ENCODE results near the gene PACSIN2.
"Not testable (repeated sequence)": the region's sequence is repeated elsewhere in the genome, so short reads cannot be mapped to it uniquely, and the experiment has no call there.

Gene PACSIN2

DNA sequence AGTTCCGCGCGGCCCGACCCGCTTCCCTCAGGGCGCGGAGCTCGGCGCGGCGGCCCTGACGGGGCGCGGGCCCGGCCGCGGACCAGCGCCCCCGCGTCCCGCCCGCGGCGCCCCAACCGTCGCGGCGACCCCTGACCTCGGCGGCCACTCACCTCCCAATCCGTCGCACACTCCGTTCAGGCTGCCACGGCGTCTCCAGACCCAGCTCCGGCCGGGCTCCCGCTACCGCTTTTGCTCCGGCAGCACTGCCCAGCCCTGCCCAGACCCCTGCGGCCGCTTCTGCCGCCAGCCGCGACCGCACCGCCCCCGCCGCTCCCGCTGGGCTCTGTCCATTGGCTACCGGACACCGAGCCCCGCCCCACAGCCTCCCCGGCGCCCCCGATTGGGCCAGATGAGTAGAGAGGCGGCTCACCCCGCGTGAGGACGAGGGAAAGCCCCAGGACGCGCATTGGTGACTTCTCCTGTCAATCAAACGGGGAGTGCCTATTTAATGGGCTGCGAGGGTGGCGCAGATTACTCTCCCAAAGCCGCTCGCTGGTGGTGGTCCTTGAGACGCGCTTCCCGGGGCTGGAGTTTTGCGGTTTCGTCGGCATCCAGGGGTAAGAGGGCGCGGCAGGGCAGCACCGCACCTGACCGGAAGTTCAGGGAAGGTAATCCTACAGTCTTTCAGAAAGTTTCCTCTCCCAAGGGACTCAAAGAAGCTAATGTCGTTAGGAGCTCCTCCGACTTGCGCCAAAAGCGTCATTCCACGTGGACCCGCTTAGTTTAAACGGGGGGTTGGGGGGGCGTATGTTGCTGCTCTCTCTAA is at the start of gene PACSIN2:
Gene PACSIN2, minus strand, starts transcription at position 281 of the 808 bp plus-strand sequence. CDS start 103,069 bp downstream, outside the sequence.
- DNase-seq = peak; percentile 97

DNA sequence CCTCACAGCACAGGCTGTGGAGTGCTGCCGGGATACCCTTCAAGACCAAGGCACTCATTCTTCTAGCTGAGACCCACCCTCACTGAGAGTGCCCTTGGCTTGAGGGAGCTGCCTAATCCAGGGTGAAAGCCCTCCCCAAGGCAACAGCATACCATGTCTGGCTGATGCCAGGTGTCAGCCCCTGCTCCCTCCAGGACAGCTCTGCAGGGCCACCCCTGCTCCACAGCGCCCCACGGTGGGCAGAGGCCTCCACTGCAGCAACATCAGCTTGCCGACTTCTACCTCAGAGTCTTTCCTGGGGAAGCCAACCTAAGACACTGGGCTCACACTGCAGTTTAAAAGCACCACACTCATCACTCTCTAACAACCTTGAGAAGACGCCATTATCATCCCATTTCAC is 45.2 kb upstream of the PACSIN2 start:
- no peak for DNase-seq

DNA sequence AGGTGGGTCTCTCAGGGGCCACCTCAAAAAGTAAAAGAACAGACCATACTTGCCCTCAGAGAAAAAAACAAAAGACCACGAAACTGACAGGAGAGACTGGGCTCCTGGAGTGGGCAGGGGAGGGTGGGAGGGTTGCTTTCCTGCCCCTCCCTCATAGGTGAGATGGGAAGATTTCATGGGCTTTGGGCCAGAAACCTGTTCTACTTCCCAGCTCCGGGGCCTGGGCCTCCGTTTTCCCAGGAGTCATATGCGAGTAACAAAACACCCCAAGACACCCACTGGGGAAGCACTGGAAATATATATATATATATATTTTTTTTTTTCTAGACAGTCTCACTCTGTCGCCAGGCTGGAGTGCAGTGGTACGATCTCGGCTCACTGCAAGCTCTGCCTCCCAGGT is 42.7 kb upstream of the PACSIN2 start:
- no peak for DNase-seq

DNA sequence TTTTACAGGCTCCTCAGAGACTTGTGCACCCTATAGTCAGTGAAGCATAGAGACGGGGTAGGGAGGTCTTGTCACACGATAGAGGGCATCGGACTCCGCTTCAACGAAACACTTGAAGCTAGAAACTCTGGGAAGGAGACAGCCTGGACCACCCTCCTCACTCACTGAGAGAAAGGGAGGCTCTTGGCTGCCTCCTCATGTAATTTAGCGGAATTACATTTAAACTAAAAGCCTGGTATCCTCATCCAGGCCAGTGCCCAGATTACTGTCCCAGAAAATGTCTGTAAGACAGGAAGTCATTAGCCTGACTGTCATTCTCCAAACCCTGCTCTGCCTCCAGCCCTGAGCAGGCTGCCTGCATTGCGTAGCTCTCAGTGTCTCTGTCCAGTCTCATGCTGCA is 38.2 kb upstream of the PACSIN2 start:
- no peak for DNase-seq

GRCh38 chr22:43050995-43051394 is 36.0 kb upstream of the PACSIN2 start:
- no peak for DNase-seq

DNA sequence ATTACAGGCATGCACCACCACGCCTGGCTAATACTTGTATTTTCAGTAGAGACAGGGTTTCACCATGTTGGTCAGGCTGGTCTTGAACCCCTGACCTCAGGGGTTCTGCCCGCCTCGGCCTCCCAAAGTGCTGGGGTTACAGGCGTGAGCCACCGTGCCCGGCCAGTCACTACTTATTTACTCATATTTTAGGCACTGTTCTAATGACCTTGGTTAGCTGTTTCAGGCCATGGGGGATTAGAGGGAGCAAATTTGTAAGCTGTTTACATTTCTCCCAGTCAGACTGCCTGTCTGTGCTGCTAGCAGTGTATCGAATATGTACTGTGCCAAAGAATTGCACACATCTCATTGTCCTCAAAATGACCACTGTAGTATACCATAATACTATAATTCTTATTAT is 32.7 kb upstream of the PACSIN2 start:
- DNase-seq = no peak

DNA sequence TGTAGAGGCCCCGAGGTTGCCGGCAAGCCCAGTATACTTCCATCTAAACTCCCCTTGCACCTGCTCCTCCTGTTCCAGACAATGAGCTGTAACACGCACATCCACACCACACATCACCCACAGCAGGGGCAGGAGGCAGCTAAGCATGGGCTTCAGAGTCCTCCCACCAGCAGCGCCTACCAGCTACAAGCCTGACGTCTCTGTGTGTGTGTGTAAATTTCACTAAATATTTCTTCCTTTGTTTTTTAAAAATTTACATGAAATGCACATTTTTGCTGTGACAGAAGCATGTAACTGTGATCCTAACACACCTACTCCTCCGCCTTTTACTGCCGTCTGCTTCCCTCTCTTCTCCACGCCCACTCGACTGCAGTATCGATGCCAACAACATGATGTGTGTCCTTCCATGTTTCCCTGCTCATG is 29.4 kb upstream of the PACSIN2 start:
- no peak for DNase-seq

- no peak for DNase-seq
Observed at GRCh38 chr22:43042101-43042780, 27.3 kb upstream of the PACSIN2 start.

DNA sequence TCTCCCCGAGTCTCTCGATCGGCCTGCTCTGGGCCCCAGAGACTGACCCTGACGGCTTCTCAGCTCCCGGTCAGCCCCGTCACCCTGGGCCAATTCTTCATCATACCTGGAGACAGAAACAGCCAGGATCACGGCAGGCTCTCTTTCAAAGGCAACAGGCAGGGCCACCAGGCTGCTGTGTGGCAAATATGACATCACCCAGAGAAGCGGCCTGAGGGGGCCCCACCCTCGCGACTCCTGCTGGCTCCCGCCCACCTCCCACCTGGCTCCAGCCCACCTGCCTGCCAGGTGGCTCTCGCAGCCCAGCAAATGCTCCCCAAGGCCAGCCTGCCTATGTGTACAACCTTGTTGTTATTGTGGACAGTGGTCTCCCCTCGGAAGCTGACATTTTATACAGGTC is 24.9 kb upstream of the PACSIN2 start:
- DNase-seq = no peak

DNA sequence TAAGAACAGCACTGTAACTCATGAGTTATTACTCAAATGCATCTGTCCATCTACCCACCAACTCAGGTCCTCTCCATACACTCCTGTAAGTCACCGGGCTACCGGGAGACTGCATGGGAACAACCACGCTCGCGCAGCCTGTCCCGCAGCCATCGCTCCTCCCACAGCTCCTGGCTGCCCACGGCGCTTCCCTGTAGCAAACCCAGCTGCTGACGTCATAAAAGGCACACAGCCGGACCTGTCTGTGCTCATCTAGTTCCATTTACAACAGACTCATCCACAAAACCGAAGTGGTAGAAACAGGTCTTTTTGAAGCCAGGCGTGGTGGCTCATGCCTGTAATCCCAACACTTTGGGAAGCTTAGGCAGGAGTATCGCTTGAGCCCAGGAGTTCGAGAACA is 23.4 kb upstream of the PACSIN2 start:
- no peak for DNase-seq

DNA sequence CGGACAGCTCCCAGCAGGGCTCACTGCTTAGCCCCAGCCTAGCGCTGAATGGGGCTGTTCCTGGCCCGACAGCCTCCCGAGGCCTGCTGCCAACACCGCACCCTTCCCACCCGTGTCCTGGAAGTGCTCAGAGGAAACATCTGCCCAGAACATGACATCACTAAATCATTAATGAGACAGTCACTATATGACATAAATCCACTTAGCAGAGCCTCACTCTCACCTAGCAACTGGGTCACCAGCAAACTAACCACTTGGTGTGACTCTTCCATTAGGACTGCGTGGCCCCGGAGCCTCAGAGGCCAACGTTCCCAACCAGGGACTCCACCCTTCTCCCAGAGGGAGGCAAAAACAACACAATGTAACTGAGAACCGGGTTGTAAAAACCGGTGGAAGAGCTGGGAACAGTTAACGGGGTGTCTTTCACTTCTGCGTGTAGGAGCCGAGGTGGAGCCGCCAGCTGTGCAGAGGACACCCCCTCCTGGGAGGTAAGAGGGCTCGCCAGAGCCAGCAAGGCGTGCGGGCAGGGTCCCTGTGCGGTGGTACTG is 21.4 kb upstream of the PACSIN2 start:
- DNase-seq = no peak

DNA sequence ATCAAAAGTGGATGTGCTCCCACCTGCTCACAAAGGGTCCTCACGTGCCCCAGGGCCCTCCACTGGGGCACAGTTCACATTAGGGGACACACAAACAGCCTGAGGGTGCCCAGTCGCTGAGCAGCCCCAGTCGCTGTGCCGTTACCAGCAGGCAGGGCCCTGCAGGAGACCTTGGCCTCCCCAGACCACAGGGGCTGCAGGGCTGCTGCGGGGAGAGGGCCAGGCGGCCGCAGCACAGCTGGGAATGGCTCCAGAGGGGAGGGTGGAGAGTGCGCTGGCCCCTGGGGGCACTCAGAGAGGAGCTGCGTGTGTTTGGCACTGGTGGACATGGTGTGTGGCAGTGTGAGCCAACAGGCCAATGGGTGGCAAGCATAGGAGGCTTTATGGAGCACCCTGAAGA is 20.3 kb upstream of the PACSIN2 start:
- no peak for DNase-seq

GRCh38 chr22:43031617-43032016 is 16.7 kb upstream of the PACSIN2 start:
- DNase-seq = no peak

DNA sequence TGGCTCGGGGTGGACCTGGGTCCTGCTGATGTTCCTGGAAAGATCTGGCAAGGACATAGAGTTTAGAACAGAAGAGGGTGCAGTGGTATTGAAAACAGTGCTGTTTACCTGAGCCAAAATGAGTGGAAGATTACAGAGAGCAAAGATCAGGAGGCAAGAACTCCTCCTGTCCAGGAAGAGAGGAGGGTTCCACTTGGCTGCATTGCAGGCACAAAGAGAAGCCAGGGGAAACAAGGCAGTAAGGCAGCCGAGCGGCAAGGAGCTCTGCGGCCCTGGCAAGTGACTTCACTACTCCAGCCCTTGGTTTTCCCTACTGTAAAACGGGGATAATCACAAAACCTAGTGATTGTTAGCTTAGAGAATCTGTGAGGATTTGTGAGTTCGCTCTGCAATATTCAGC is 3.7 kb upstream of the PACSIN2 start:
- no peak for DNase-seq

GRCh38 chr22:43017525-43018460 is 2.8 kb upstream of the PACSIN2 start:
- no peak for DNase-seq

DNA sequence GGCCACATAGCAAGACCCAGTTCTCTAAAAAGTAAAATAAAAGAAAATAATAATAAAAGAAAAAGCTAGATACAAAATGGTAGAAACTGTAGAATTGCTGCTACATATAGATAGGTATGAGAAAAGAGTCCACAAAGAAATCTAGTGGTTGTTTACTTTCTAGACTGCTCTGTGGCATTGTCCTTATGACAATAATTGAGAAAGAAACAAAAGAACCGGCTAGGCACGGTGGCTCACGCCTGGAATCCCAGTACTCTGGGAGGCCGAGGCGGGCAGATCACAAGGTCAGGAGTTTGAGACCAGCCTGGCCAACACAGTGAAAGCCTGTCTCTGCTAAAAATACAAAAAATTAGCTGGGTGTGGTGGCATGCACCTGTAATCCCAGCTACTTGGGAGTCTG is 1.2 kb upstream of the PACSIN2 start:
- not testable (repeated sequence) for DNase-seq

DNA sequence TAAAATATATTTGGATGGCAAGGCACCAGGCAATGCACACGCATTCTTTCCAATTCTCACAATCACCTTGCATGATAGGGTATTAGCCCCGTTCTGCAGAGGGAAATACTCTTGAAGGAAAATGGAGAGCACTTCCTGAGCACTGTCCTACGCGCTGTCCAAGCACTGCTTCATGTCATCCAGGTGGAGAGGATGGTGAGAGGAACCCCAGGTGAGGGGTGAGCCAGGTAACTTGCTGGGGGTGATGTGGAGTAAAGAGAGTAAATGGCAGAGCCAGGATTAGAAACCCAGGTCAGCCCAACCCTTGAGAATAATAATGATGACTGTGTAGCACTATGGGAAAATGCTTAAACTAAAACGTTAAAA is 711 bp upstream of the PACSIN2 start:
- no peak for DNase-seq

DNA sequence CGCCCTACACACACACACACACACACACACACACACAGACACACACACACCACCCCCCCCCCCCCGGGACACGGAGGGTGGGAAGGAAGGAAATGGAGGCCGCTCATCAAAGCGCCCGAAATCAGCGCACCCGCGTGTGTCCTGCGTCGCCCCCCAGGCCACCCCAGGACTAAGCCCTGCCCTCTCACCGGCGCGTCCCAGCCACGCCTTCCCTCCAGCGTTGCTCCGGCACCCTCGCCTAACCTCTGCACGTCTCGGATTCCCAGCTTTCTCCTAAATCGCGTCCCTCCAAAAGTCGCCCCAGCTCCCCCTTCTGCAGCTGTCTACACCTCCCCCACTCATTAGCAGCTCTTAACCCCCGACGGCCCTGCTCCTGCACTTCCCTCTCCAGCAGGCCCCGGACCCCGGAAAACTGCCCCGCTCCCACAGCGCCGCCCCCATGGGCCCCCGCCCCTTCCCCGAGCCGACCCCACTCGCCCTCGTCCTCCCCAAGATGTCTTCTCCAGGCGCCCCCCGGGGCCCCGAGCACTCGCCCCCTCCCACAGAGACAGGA is 557 bp downstream of the PACSIN2 start:
- peak; percentile 27 for DNase-seq

- DNase-seq = no peak
Observed at GRCh38 chr22:43013355-43014315, 1.3 kb downstream of the PACSIN2 start.

GRCh38 chr22:43012390-43012789 is 2.6 kb downstream of the PACSIN2 start:
- no peak for DNase-seq

DNA sequence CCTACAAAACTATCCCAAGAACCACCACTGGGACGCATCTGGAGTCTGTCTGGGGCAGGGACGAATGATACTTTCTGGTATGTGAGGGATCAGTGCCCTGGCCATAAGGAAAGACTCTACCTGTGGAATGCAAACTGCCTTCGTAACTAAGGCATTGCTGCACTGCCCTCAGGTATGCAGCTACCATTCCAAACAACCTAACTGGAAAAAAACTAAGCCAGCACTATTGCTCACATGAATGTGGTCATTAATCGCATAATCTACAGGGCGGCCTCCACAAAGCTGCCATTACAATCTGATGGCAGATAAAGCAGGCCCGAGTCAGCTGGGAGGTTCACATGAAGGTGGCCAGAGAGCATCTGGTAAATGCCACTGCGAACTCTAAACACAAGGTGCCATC is 3.9 kb downstream of the PACSIN2 start:
- DNase-seq = no peak

- DNase-seq = no peak
Observed at GRCh38 chr22:43009444-43009843, 5.5 kb downstream of the PACSIN2 start.

Data from NCI-H1436 (cell line).